Measurements from ENCODE around the gene P2RX4. TPM values are rescaled to one million over a fixed set of nuclear protein-coding genes. Genes with fewer than 3 reads are reported as not detected.

Gene P2RX4
- total and polyA plus RNA-seq, 2 donors (not counting 1 experiment from before 2014, with no cell fraction given), result 30.4 to 31.9 TPM

DNA sequence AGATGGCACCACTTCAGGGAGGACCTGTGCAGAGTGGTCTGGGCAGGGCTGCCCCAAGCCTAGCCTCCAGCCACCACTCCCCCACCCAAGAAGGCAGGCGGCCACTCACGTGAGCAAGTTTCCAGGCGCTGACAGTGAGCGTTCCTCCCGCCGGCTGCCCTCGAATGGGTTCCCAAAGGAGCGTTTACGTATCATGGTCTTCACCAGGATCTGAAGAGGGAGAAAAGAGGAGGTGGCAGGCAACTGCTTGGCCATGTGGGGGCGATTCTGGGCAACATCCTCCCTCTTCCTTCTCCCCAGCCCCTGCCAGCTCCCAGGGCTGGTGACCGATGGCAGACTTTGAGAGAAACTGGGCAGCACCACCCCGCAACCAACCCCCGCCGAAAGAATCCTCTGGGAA lies 35.1 kb downstream of the P2RX4 start:
- Mint-ChIP-seq H3K9me3 (ENCODE audit: insufficient read depth) (no peaks in the 10 kb centered on the region), H3K27me3 (no peaks in the 10 kb centered on the region), H3K27ac (no peak overlapping the region), H3K4me3 (no peak overlapping the region), H3K4me1 (peaks cover 30% of the 10 kb centered on the region)
- ATAC-seq (ENCODE audit: low read depth) (no peak), DNase-seq (no peak)
- Histone ChIP-seq H3K79me2 (ENCODE audit: control insufficient read depth, insufficient read depth, low read length) (no peaks in the 10 kb centered on the region), H3K27me3 (replicated peaks in 1 of 4; ENCODE audit: control extremely low read depth in 1 of 4, control insufficient read depth in 3 of 4, insufficient read depth in 4 of 4, low read length in 3 of 4) (no peaks in the 10 kb centered on the region), H3K9ac (ENCODE audit: low read length) (no peak overlapping the region), H3K9me3 (ENCODE audit: control extremely low read depth in 1 of 3, control insufficient read depth in 2 of 3, insufficient read depth in 1 of 3, low read length in 2 of 3) (no peaks in the 10 kb centered on the region), H3K27ac (ENCODE audit: low read length in 2 of 2) (no peak overlapping the region), H3K4me3 (ENCODE audit: control extremely low read depth in 1 of 5, extremely low read depth in 1 of 5, insufficient read depth in 1 of 5, low read depth in 2 of 5, low read length in 4 of 5) (no peak overlapping the region), H3K36me3 (replicated peaks in 1 of 2; ENCODE audit: control extremely low read depth in 1 of 2, control insufficient read depth in 1 of 2, extremely low read depth in 1 of 2, insufficient read depth in 2 of 2, low read length in 1 of 2) (peaks cover 0 to 6% of the 10 kb centered on the region in 2 experiments), H3K4me1 (ENCODE audit: control insufficient read depth in 2 of 2, insufficient read depth in 2 of 2, low read length in 2 of 2) (peaks cover 27 to 41% of the 10 kb centered on the region in 2 donors), H3K4me2 (replicated peaks; ENCODE audit: low read depth, low read length, poor library complexity, severe bottlenecking) (no peak overlapping the region), H2AFZ (ENCODE audit: insufficient read depth, low read depth, low read length, poor library complexity, severe bottlenecking) (no peak overlapping the region), H4K20me1 (ENCODE audit: control insufficient read depth, insufficient read depth, low read length, poor library complexity, severe bottlenecking) (no peaks in the 10 kb centered on the region)
- POLR2A ChIA-PET, result no interaction called here
- intact Hi-C loops (cut with micrococcal nuclease), result no loop called here
- TF ChIP-seq EZH2 (IDR thresholded peaks at IDR 0.05; ENCODE audit: borderline replicate concordance, insufficient read depth, low read depth, low read length, poor library complexity, severe bottlenecking), result no peak
- TF ChIP-seq, protein P1, sequence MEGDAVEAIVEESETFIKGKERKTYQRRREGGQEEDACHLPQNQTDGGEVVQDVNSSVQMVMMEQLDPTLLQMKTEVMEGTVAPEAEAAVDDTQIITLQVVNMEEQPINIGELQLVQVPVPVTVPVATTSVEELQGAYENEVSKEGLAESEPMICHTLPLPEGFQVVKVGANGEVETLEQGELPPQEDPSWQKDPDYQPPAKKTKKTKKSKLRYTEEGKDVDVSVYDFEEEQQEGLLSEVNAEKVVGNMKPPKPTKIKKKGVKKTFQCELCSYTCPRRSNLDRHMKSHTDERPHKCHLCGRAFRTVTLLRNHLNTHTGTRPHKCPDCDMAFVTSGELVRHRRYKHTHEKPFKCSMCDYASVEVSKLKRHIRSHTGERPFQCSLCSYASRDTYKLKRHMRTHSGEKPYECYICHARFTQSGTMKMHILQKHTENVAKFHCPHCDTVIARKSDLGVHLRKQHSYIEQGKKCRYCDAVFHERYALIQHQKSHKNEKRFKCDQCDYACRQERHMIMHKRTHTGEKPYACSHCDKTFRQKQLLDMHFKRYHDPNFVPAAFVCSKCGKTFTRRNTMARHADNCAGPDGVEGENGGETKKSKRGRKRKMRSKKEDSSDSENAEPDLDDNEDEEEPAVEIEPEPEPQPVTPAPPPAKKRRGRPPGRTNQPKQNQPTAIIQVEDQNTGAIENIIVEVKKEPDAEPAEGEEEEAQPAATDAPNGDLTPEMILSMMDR (IDR thresholded peaks at IDR 0.05), result no peak
- CTCF ChIA-PET, result no interaction called here
- 100% methylated on average over 4 of the region's 14 CpGs for WGBS (ENCODE audit: insufficient coverage)

DNA sequence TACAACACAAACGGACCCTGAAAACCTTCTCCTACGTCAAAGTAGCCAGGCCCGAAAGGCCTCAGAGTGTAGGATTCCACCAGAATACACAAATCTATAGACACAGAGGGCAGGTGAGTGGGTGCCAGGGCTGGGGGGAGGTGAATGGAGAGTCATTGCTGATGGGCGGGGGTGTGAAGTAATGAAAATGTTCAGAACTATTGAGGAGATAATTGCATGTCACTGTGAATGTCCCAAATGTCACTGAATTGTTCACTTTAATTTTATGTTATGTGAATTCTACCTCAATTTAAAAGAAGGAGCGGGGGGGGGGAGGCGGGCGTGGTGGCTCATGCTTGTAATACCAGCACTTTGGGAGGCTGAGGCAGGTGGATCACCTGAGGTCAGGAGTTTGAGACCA lies 36.0 kb downstream of the P2RX4 start:
- peaks cover 20% of the 10 kb centered on the region for H3K4me1 Mint-ChIP-seq
- DNase-seq, result no peak
- Histone ChIP-seq H3K79me2 (ENCODE audit: control insufficient read depth, insufficient read depth, low read length) (no peaks in the 10 kb centered on the region), H3K9me3 (ENCODE audit: control extremely low read depth in 1 of 3, control insufficient read depth in 2 of 3, insufficient read depth in 1 of 3, low read length in 2 of 3) (no peaks in the 10 kb centered on the region), H3K36me3 (replicated peaks in 1 of 2; ENCODE audit: control extremely low read depth in 1 of 2, control insufficient read depth in 1 of 2, extremely low read depth in 1 of 2, insufficient read depth in 2 of 2, low read length in 1 of 2) (peaks cover 0 to 6% of the 10 kb centered on the region in 2 experiments), H2AFZ (ENCODE audit: insufficient read depth, low read depth, low read length, poor library complexity, severe bottlenecking) (no peak overlapping the region), H3K9ac (ENCODE audit: low read length) (no peak overlapping the region), H3K4me2 (replicated peaks; ENCODE audit: low read depth, low read length, poor library complexity, severe bottlenecking) (no peak overlapping the region), H3K27me3 (replicated peaks in 1 of 4; ENCODE audit: control extremely low read depth in 1 of 4, control insufficient read depth in 3 of 4, insufficient read depth in 4 of 4, low read length in 3 of 4) (no peaks in the 10 kb centered on the region), H4K20me1 (ENCODE audit: control insufficient read depth, insufficient read depth, low read length, poor library complexity, severe bottlenecking) (no peaks in the 10 kb centered on the region), H3K27ac (ENCODE audit: low read length in 2 of 2) (no peak overlapping the region), H3K4me3 (ENCODE audit: control extremely low read depth in 1 of 5, extremely low read depth in 1 of 5, insufficient read depth in 1 of 5, low read depth in 2 of 5, low read length in 4 of 5) (no peak overlapping the region), H3K4me1 (ENCODE audit: control insufficient read depth in 2 of 2, insufficient read depth in 2 of 2, low read length in 2 of 2) (peaks cover 18 to 31% of the 10 kb centered on the region in 2 donors)
- POLR2A ChIA-PET, result no interaction called here
- no peaks in the 10 kb centered on the region for H3K9me3 Mint-ChIP-seq (ENCODE audit: insufficient read depth)
- no CpG with 5 or more reads among the region's 7 CpGs for WGBS (ENCODE audit: insufficient coverage)
- CTCF ChIA-PET, result no interaction called here
- no peaks in the 10 kb centered on the region for H3K27me3 Mint-ChIP-seq
- ATAC-seq (ENCODE audit: low read depth), result no peak
- no peak overlapping the region for H3K27ac Mint-ChIP-seq
- no peak for TF ChIP-seq EZH2 (IDR thresholded peaks at IDR 0.05; ENCODE audit: borderline replicate concordance, insufficient read depth, low read depth, low read length, poor library complexity, severe bottlenecking)
- TF ChIP-seq, protein P1 (IDR thresholded peaks at IDR 0.05), result no peak
- intact Hi-C loops (cut with micrococcal nuclease), result no loop called here
- H3K4me3 Mint-ChIP-seq, result no peak overlapping the region

Measured in B cell (primary cell).